ENCODE results near the gene OPN3.

DNA sequence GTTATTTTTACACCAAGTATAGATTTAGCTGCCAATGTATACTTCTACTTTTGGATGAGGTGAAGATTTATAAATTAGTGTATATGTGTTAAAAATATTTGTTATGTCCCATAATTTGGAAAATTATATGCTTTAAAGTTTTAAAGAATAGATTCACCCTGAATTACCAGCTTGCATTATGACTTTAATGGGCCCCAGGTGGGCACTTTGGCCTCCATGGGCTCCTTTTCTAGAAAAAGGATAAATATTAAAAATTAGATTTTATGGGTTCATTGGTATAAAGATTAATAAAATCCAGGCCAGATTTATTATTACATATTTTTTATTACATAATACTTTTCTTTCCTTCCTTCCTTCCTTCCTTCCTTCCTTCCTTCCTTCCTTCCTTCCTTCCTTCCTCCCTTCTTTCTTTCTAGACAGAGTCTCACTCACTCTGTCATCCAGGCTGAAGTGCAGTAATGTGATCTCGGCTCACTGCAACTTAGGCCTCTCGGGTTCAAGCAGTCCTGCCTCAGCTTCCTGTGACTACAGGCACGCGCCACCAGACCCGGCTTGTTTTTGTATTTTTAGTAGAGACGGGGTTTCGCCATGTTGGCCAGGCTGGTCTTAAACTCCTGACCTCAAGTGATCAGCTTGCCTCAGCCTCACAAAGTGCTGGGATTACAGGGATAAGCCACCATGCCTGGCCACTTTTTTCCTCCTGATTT, 86.1 kb downstream of the OPN3 start:
- TF ChIP-seq, protein P1, sequence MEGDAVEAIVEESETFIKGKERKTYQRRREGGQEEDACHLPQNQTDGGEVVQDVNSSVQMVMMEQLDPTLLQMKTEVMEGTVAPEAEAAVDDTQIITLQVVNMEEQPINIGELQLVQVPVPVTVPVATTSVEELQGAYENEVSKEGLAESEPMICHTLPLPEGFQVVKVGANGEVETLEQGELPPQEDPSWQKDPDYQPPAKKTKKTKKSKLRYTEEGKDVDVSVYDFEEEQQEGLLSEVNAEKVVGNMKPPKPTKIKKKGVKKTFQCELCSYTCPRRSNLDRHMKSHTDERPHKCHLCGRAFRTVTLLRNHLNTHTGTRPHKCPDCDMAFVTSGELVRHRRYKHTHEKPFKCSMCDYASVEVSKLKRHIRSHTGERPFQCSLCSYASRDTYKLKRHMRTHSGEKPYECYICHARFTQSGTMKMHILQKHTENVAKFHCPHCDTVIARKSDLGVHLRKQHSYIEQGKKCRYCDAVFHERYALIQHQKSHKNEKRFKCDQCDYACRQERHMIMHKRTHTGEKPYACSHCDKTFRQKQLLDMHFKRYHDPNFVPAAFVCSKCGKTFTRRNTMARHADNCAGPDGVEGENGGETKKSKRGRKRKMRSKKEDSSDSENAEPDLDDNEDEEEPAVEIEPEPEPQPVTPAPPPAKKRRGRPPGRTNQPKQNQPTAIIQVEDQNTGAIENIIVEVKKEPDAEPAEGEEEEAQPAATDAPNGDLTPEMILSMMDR (IDR thresholded peaks at IDR 0.05): no peak
- TF ChIP-seq POLR2A (IDR thresholded peaks at IDR 0.05): no peak

All from uterus (tissue), 2 donors.